HCT116 (cell line): ENCODE data around the gene TPM4.

Experiments
- REST ChIP-seq: IDR thresholded peaks from 2 replicates; pipeline ENCODE4 v1.6.1; 2012; ENCODE audit warnings: low read depth
- TF ChIP-seq, protein P1 (sequence below), 3 experiments: fragments of 200-600 bp in 1 of 3; sonication (generic) in 1 of 3; IDR thresholded peaks in 2 of 3; conservative IDR thresholded peaks in 1 of 3; 2 replicates each; pipeline ENCODE4 v1.5.1; 2012 to 2017; ENCODE audit warnings: low read depth in 2 of 3, low read length in 2 of 3, antibody characterized with exemption in 1 of 3, borderline replicate concordance in 1 of 3, control low read depth in 1 of 3, mild to moderate bottlenecking in 1 of 3, mixed read lengths in 1 of 3, mixed run types in 1 of 3, moderate library complexity in 1 of 3; ENCODE audit not compliant: insufficient read depth in 1 of 3

- TF ChIP-seq, protein P1, sequence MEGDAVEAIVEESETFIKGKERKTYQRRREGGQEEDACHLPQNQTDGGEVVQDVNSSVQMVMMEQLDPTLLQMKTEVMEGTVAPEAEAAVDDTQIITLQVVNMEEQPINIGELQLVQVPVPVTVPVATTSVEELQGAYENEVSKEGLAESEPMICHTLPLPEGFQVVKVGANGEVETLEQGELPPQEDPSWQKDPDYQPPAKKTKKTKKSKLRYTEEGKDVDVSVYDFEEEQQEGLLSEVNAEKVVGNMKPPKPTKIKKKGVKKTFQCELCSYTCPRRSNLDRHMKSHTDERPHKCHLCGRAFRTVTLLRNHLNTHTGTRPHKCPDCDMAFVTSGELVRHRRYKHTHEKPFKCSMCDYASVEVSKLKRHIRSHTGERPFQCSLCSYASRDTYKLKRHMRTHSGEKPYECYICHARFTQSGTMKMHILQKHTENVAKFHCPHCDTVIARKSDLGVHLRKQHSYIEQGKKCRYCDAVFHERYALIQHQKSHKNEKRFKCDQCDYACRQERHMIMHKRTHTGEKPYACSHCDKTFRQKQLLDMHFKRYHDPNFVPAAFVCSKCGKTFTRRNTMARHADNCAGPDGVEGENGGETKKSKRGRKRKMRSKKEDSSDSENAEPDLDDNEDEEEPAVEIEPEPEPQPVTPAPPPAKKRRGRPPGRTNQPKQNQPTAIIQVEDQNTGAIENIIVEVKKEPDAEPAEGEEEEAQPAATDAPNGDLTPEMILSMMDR (IDR thresholded peaks at IDR 0.05 in 2 of 3, conservative IDR thresholded peaks at IDR 0.05 in 1 of 3; ENCODE audit: borderline replicate concordance in 1 of 3, insufficient read depth in 1 of 3, low read depth in 2 of 3, low read length in 2 of 3), result peak in 2 of 3 experiments; percentile 94 to 98; a peak in 4 of 6 replicates
- TF ChIP-seq REST, result no peak
Measured at GRCh38 chr19:16062789-16063188, 13.5 kb upstream of the TPM4 start.
